Activated naive CD4-positive, alpha-beta T cell treated with anti-CD3 and anti-CD28 coated beads, Interleukin-2, amount 10 ng/mL, durations not matched to agents 7 days and 5 days (primary cell): ENCODE measurements around the gene APPBP2.
"Not testable (repeated sequence)": the region's sequence is repeated elsewhere in the genome, so short reads cannot be mapped to it uniquely, and the experiment has no call there.

Source experiments
- CTCF ChIA-PET: fragments of 350-600 bp; sonication (Branson Sonifier 250); formaldehyde crosslinking; loops from one replicate; lab custom pipeline; 2021; ENCODE audit warnings: antibody characterized with exemption; lab: Charles Lee
- DNase-seq: peaks from one replicate; pipeline ENCODE4 v3.0.0-alpha.2; 2020
- H3K27ac Mint-ChIP-seq: one replicate; pipeline ENCODE4 v1.8.0; 2021; ENCODE audit warnings: mild to moderate bottlenecking, moderate library complexity, mixed read lengths
- H3K27me3 Mint-ChIP-seq: one replicate; pipeline ENCODE4 v1.8.0; 2021; ENCODE audit warnings: mild to moderate bottlenecking, mixed read lengths
- H3K36me3 Mint-ChIP-seq: one replicate; pipeline ENCODE4 v1.8.0; 2021; ENCODE audit warnings: mixed read lengths
- H3K4me1 Mint-ChIP-seq: one replicate; pipeline ENCODE4 v1.8.0; 2021; ENCODE audit warnings: mixed read lengths
- H3K4me3 Mint-ChIP-seq: one replicate; pipeline ENCODE4 v1.8.0; 2021; ENCODE audit warnings: mild to moderate bottlenecking, moderate library complexity, mixed read lengths
- H3K9me3 Mint-ChIP-seq: one replicate; pipeline ENCODE4 v1.8.0; 2021; ENCODE audit warnings: mixed read lengths

The APPBP2 gene

GRCh38 chr17:60501589-60501988 lies 24.5 kb downstream of the APPBP2 start:
- CTCF ChIA-PET, result no interaction called here
- H3K27me3 Mint-ChIP-seq, result no peaks in the 10 kb centered on the region
- peaks cover 23% of the 10 kb centered on the region for H3K36me3 Mint-ChIP-seq
- H3K4me1 Mint-ChIP-seq, result peaks cover 4% of the 10 kb centered on the region
- H3K4me3 Mint-ChIP-seq, result no peak overlapping the region
- H3K27ac Mint-ChIP-seq, result no peak overlapping the region
- H3K9me3 Mint-ChIP-seq, result no peaks in the 10 kb centered on the region
- DNase-seq, result no peak

DNA sequence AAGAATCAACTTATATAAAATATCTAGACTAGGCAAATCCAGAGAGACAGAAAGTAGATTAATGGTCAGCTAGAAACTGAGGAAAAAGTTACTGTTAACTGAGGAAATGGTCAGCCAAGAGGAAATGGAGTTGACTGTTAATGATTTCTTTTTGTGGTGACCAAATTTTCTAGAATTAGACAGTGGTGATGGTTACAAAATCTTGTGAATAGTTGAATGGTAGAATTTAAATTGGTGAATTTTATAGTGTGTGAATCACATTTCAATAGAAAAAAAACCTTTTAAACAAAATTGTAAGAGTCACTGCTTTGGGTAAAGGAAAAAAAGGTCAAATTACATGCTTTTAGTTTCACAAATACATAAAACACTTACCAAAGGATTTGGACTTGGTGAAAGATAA lies 30.0 kb downstream of the APPBP2 start:
- DNase-seq, result no peak
- H3K27me3 Mint-ChIP-seq, result no peaks in the 10 kb centered on the region
- no peak overlapping the region for H3K4me3 Mint-ChIP-seq
- H3K27ac Mint-ChIP-seq, result no peak overlapping the region
- H3K9me3 Mint-ChIP-seq, result peaks cover 19% of the 10 kb centered on the region
- CTCF ChIA-PET, result no interaction called here
- H3K36me3 Mint-ChIP-seq, result peaks cover 67% of the 10 kb centered on the region
- no peaks in the 10 kb centered on the region for H3K4me1 Mint-ChIP-seq

DNA sequence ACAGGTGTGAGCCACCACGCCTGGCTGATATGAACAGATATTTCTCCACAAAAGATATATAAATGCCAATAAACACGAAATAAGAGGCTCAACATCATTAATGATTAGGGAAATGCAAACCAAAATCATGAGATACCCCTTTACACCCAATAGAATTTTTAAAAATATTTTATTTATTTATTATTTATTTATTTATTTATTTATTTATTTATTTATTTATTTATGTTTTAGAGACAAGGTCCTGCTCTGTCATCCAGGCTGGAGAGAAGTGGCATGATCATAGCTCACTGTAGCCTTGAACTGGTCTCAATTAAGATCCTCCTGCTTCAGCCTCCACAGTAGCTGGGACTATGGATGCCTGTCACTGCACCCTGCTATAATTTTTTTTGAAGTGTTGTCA lies 30.8 kb downstream of the APPBP2 start:
- H3K4me3 Mint-ChIP-seq, result no peak overlapping the region
- no peaks in the 10 kb centered on the region for H3K27me3 Mint-ChIP-seq
- CTCF ChIA-PET, result interaction anchor here (0.6 kb wide), 1 partner anchor 79 kb away, joined by 4 read pairs; no protein-coding TSS in a partner anchor
- H3K4me1 Mint-ChIP-seq, result no peaks in the 10 kb centered on the region
- DNase-seq, result no peak
- H3K9me3 Mint-ChIP-seq, result peaks cover 24% of the 10 kb centered on the region
- H3K36me3 Mint-ChIP-seq, result peaks cover 74% of the 10 kb centered on the region
- no peak overlapping the region for H3K27ac Mint-ChIP-seq

- Mint-ChIP-seq H3K4me1 (no peaks in the 10 kb centered on the region), H3K4me3 (no peak overlapping the region), H3K9me3 (peaks cover 24% of the 10 kb centered on the region), H3K27me3 (no peaks in the 10 kb centered on the region), H3K36me3 (peaks cover 73% of the 10 kb centered on the region), H3K27ac (no peak overlapping the region)
- CTCF ChIA-PET, result no interaction called here
- DNase-seq, result no peak
Observed at GRCh38 chr17:60493847-60494321, 32.2 kb downstream of the APPBP2 start.

DNA sequence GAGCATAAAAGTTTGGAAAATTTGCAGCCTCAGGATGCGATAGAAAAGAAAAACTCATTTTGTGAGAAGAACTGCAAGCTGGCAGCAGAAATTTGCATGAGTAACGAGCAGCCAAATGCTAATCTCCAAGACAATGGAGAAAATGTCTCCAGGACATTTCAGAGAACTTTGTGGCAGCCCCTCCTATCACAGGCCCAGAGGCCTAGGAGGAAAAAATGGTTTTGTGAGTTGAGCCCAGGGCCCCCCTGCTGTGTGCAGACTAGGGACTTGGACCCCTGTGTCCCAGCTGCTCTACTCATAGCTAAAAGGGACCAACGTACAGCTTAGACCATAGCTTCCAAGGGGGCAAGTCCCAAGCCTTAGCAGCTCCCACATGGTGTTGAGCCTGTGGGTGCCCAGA lies 34.3 kb downstream of the APPBP2 start:
- CTCF ChIA-PET, result no interaction called here
- H3K9me3 Mint-ChIP-seq, result peaks cover 28% of the 10 kb centered on the region
- H3K4me1 Mint-ChIP-seq, result no peaks in the 10 kb centered on the region
- H3K36me3 Mint-ChIP-seq, result peaks cover 77% of the 10 kb centered on the region
- no peak overlapping the region for H3K4me3 Mint-ChIP-seq
- no peaks in the 10 kb centered on the region for H3K27me3 Mint-ChIP-seq
- no peak for DNase-seq
- no peak overlapping the region for H3K27ac Mint-ChIP-seq

GRCh38 chr17:60490594-60490993 lies 35.4 kb downstream of the APPBP2 start:
- CTCF ChIA-PET, DNase-seq, H3K27ac Mint-ChIP-seq, H3K27me3 Mint-ChIP-seq, H3K4me3 Mint-ChIP-seq, H3K4me1 Mint-ChIP-seq: not testable (repeated sequence)
- Mint-ChIP-seq H3K36me3 (peaks cover 74% of the 10 kb centered on the region), H3K9me3 (peaks cover 38% of the 10 kb centered on the region)

DNA sequence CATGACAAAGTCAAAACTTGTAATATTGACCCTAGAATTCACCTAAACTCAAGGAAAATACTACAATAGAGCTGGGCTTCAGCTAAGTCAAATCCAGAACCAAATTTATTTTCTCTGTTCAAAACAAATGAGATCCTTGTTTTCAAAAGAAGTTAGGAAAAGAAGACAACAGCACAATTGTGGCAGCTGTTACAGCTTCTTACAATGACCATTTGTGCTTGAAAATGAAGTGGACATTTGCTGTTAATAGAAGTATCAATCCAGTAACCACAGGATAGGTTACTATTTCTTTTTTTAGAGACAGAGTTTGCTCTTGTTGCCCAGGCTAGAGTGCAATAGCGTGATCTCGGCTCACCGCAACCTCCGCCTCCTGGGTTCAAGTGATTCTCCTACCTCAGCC lies 44.4 kb downstream of the APPBP2 start:
- peaks cover 18% of the 10 kb centered on the region for H3K9me3 Mint-ChIP-seq
- no peaks in the 10 kb centered on the region for H3K27me3 Mint-ChIP-seq
- CTCF ChIA-PET, result no interaction called here
- no peak overlapping the region for H3K4me3 Mint-ChIP-seq
- DNase-seq, result no peak
- peaks cover 20% of the 10 kb centered on the region for H3K36me3 Mint-ChIP-seq
- no peaks in the 10 kb centered on the region for H3K4me1 Mint-ChIP-seq
- H3K27ac Mint-ChIP-seq, result no peak overlapping the region

DNA sequence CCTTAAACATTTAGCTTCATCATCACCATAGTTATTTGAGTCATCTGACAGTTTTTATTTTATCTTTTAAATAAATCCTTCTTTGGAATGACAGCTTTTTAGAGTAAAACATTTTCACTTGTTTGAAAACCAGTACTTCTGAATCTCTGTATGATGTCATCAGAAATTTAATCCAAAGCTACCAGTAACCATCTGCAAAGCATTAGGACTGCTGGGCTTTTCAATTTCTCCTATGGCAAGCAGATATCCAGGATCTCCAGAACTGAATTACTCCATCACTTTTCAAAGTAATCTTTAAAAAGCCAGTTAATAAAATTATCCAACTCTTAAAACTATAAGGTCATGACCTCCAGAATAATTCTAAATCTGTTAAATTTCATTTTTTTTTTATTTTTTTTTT lies 52.3 kb downstream of the APPBP2 start:
- Mint-ChIP-seq H3K36me3 (peaks cover 36% of the 10 kb centered on the region), H3K27me3 (no peaks in the 10 kb centered on the region), H3K4me1 (peaks cover 6% of the 10 kb centered on the region), H3K27ac (no peak overlapping the region), H3K9me3 (no peaks in the 10 kb centered on the region), H3K4me3 (no peak overlapping the region)
- no peak for DNase-seq
- CTCF ChIA-PET, result interaction anchor here (0.9 kb wide), 1 partner anchor 1896 kb away, joined by 3 read pairs; no protein-coding TSS in a partner anchor

DNA sequence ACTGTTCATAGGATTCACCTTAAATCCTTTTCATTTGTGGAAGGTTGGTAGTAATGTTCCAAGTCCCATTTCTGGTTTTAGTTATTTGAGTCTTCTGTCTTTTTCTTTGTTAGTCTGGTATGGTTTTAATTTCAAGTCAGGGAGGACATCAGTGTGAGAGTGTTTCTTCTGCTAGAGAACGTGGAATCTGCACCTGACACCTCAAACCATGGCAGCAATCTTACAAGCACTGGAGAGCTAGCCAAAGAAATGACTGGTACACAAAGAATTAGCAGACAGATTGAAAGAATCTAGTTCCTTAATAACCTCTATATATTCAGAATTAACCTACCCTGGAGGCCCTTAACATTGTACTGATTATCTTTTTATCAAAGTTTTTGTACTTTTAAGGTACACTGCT lies 53.6 kb downstream of the APPBP2 start:
- Mint-ChIP-seq H3K4me3 (no peak overlapping the region), H3K27me3 (no peaks in the 10 kb centered on the region), H3K4me1 (peaks cover 6% of the 10 kb centered on the region), H3K9me3 (no peaks in the 10 kb centered on the region), H3K27ac (no peak overlapping the region), H3K36me3 (peaks cover 42% of the 10 kb centered on the region)
- CTCF ChIA-PET, result no interaction called here
- no peak for DNase-seq

DNA sequence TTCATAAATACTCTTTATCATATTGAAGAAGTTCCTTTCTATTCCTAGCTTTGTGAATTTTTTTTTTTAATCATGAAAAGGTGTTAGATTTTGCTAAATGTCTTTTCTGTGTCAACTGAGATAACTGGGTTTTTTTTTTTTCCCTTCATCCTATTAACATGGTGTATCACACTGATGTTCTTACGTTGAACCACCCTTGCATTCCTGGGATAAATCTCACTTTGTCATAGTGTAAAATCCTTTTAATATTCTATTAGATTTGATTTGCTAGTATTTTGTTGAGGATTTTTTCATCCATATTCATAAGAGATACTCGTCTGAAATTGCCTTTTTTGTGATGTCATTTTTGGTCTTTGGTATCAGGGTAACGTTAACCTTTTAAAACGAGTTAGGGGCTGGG lies 54.6 kb downstream of the APPBP2 start:
- CTCF ChIA-PET, result interaction anchor here (0.7 kb wide), 2 partner anchors 53 to 89 kb away, joined by 3 to 5 read pairs; no protein-coding TSS in a partner anchor
- H3K4me3 Mint-ChIP-seq, result no peak overlapping the region
- no peak overlapping the region for H3K27ac Mint-ChIP-seq
- DNase-seq, result no peak
- no peaks in the 10 kb centered on the region for H3K9me3 Mint-ChIP-seq
- peaks cover 38% of the 10 kb centered on the region for H3K36me3 Mint-ChIP-seq
- no peaks in the 10 kb centered on the region for H3K27me3 Mint-ChIP-seq
- peaks cover 6% of the 10 kb centered on the region for H3K4me1 Mint-ChIP-seq

GRCh38 chr17:60468371-60468770 lies 57.7 kb downstream of the APPBP2 start:
- no peaks in the 10 kb centered on the region for H3K9me3 Mint-ChIP-seq
- no peak overlapping the region for H3K27ac Mint-ChIP-seq
- no peaks in the 10 kb centered on the region for H3K27me3 Mint-ChIP-seq
- no peak for DNase-seq
- peaks cover 6% of the 10 kb centered on the region for H3K4me1 Mint-ChIP-seq
- H3K36me3 Mint-ChIP-seq, result peaks cover 48% of the 10 kb centered on the region
- CTCF ChIA-PET, result no interaction called here
- no peak overlapping the region for H3K4me3 Mint-ChIP-seq

DNA sequence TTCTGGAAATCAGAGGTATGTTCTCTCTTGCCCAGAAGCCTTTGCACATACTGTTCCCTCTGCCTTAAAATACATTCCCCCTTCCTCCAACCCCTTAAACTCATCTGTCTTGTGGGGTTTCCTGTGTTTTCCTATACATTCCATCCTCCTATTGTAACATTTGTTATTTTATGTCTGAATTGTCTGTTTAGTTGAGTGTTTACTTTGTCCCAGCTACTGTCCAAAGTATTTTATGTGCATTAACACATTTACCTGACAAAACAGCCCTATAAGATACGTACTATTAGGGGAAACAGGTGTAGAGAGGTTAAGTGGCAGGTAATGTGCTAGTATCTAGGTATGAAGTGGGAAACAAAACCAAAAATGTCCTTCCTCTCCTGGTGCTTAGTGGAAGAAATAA lies 61.7 kb downstream of the APPBP2 start:
- Mint-ChIP-seq H3K36me3 (peaks cover 33% of the 10 kb centered on the region), H3K4me3 (no peak overlapping the region), H3K27ac (no peak overlapping the region), H3K27me3 (no peaks in the 10 kb centered on the region), H3K4me1 (no peaks in the 10 kb centered on the region), H3K9me3 (no peaks in the 10 kb centered on the region)
- CTCF ChIA-PET, result interaction anchor here (0.7 kb wide), 1 partner anchor 103 kb away, joined by 3 read pairs; no protein-coding TSS in a partner anchor
- DNase-seq, result no peak

DNA sequence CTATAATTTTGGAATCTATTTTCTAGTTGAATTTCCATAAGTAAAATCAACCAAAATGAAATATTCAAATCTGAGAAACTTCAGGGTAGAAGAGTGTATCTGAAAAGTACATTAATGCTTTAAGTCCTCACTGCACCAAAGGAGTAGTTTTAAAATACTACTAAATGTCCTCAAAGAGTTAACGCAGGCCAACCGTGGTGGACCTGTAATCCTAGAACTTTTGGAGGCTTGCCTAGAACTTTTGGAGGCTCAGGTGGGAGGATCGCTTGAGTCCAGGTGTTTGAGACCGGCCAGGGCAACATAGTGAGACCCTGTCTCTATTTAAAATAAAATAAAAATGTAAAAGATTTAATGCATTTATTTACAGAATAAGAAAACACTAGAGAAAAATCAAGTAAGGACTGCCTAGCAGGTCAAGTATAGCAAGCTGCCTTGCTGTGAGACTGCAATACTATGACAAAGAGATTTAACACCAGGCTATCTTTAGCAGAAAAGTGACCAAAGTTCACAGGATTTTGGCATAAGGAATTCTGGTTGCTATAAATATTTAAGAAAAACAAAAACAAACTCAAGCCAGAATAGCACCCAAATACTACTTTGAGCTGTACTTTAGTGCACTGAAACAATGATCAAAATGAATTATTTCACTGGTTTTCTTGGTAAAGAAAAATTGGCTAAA lies 62.7 kb downstream of the APPBP2 start:
- Mint-ChIP-seq H3K4me1 (no peaks in the 10 kb centered on the region), H3K27me3 (no peaks in the 10 kb centered on the region), H3K27ac (no peak overlapping the region), H3K36me3 (peaks cover 36% of the 10 kb centered on the region), H3K4me3 (no peak overlapping the region), H3K9me3 (no peaks in the 10 kb centered on the region)
- CTCF ChIA-PET, result no interaction called here
- no peak for DNase-seq

DNA sequence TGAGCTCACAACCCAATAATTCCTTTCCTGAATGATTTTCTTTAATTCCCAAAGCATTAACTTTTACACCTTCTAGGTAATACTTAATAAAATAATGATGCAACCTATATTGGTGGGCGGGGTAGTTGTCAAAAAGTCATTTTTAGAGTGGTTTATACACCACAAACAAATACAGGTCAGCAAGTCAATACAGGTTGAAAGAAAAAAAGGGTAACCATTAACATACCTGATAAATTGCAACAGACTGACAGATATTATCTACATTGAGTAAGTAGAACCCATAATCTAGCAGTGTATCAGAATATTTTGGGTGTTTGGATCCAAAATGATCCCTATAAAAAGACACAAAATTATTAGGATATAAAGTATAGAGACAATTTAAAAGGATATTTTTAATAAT lies 64.5 kb downstream of the APPBP2 start:
- H3K4me3 Mint-ChIP-seq, result no peak overlapping the region
- no peaks in the 10 kb centered on the region for H3K27me3 Mint-ChIP-seq
- no peaks in the 10 kb centered on the region for H3K9me3 Mint-ChIP-seq
- no peak overlapping the region for H3K27ac Mint-ChIP-seq
- CTCF ChIA-PET, result no interaction called here
- no peak for DNase-seq
- H3K36me3 Mint-ChIP-seq, result peaks cover 46% of the 10 kb centered on the region
- no peaks in the 10 kb centered on the region for H3K4me1 Mint-ChIP-seq

- Mint-ChIP-seq H3K4me3 (no peak overlapping the region), H3K27me3 (no peaks in the 10 kb centered on the region), H3K4me1 (no peaks in the 10 kb centered on the region), H3K36me3 (peaks cover 42% of the 10 kb centered on the region), H3K27ac (no peak overlapping the region), H3K9me3 (no peaks in the 10 kb centered on the region)
- DNase-seq, result no peak
- CTCF ChIA-PET, result no interaction called here
Observed at GRCh38 chr17:60457148-60457547, 68.9 kb downstream of the APPBP2 start.
